Endothelial cell of umbilical vein (primary cell): ENCODE data around the gene FBLN2. TPM values are rescaled to one million over a fixed set of nuclear protein-coding genes. Genes with fewer than 3 reads are reported as not detected.

Source experiments
- BruUV-seq: library from RNA; stranded (reverse); fragments of 400-500 nt; replicated peaks from 2 replicates; lab custom pipeline; 2021; lab: Mats Ljungman, UMichigan
- CTCF ChIA-PET: fragments of 300-600, 350-600 bp; sonication (Branson Sonifier 250); formaldehyde crosslinking; loops from one replicate; lab custom pipeline; 2021; ENCODE audit warnings: antibody characterized with exemption, inconsistent platforms; lab: Charles Lee
- POLR2A ChIA-PET: fragments of 300-600, 350-600 bp; sonication (Branson Sonifier 250); formaldehyde crosslinking; loops from one replicate; lab custom pipeline; 2021; ENCODE audit warnings: antibody characterized with exemption, inconsistent platforms; lab: Charles Lee
- DNase-seq: peaks from one replicate; pipeline ENCODE4 v3.0.0-alpha.2; 2011; ENCODE audit warnings: low read depth, low spot score
- FAIRE-seq: peaks from 2 replicates; lab custom pipeline; 2011; peaks lifted over from hg19 to GRCh38; lab: Jason Lieb, UNC
- H2AFZ ChIP-seq: 2 replicates; pipeline ENCODE4 v1.6.0; 2012; ENCODE audit warnings: low read depth, low read length, control low read depth, inconsistent platforms
- H3K27ac ChIP-seq: 2 replicates; pipeline ENCODE4 v1.5.1; 2011; ENCODE audit warnings: low read depth, mild to moderate bottlenecking, control low read depth, low read length, moderate library complexity; ENCODE audit not compliant: insufficient read depth
- H3K27me3 ChIP-seq, 2 experiments: 2 replicates each; pipeline versions ENCODE4 v1.6.0 to v1.6.1; 2011; ENCODE audit warnings: low read length in 2 of 2, mixed read lengths in 1 of 2; ENCODE audit not compliant: control insufficient read depth in 2 of 2, insufficient read depth in 2 of 2
- H3K36me3 ChIP-seq, 2 experiments: 2 replicates in 1 of 2; 3 replicates in 1 of 2; pipeline ENCODE4 v1.5.1; 2011; ENCODE audit warnings: low read length in 2 of 2, mild to moderate bottlenecking in 1 of 2, moderate library complexity in 1 of 2; ENCODE audit not compliant: control insufficient read depth in 2 of 2, insufficient read depth in 2 of 2; ENCODE audit errors: extremely low read depth in 1 of 2
- H3K4me1 ChIP-seq: 3 replicates; pipeline ENCODE4 v1.5.1; 2011; ENCODE audit warnings: mild to moderate bottlenecking, low read length; ENCODE audit not compliant: control insufficient read depth, insufficient read depth; ENCODE audit errors: extremely low read depth
- H3K4me2 ChIP-seq: 2 replicates; pipeline ENCODE4 v1.6.1; 2011; ENCODE audit warnings: low read length, control low read depth, mixed read lengths; ENCODE audit not compliant: insufficient read depth
- H3K4me3 ChIP-seq, 3 experiments: fragments of 200-600 bp in 1 of 3; sonication (generic), shearing (Covaris generic) in 1 of 3; replicated peaks in 1 of 3; 2 replicates each; pipeline ENCODE4 v1.5.1; 2011 to 2016; ENCODE audit warnings: control low read depth in 3 of 3, low read length in 3 of 3, mild to moderate bottlenecking in 2 of 3, inconsistent platforms in 1 of 3, low read depth in 1 of 3, moderate library complexity in 1 of 3; ENCODE audit not compliant: insufficient read depth in 1 of 3
- H3K79me2 ChIP-seq: 2 replicates; pipeline ENCODE4 v1.6.0; 2012; ENCODE audit warnings: low read length, inconsistent platforms; ENCODE audit not compliant: control insufficient read depth, insufficient read depth
- H3K9ac ChIP-seq: replicated peaks from 2 replicates; pipeline ENCODE3; 2011; ENCODE audit warnings: low read length, control low read depth; ENCODE audit not compliant: insufficient read depth; ENCODE audit errors: extremely low read depth
- H3K9me1 ChIP-seq: replicated peaks from 3 replicates; pipeline ENCODE4 v1.6.0; 2011; ENCODE audit warnings: mild to moderate bottlenecking, low read length; ENCODE audit not compliant: control insufficient read depth, insufficient read depth; ENCODE audit errors: extremely low read depth
- H3K9me3 ChIP-seq: replicated peaks from 2 replicates; pipeline ENCODE4 v1.5.1; 2012; ENCODE audit warnings: low read length, inconsistent platforms; ENCODE audit not compliant: control insufficient read depth, insufficient read depth
- H4K20me1 ChIP-seq: replicated peaks from 2 replicates; pipeline ENCODE3; 2011; ENCODE audit warnings: mild to moderate bottlenecking, low read length; ENCODE audit not compliant: control insufficient read depth, insufficient read depth; ENCODE audit errors: extremely low read depth
- CTCF ChIP-seq, 2 donors: IDR thresholded peaks; 1 replicate in 1 of 2; 2 replicates in 1 of 2; pipeline ENCODE4 v1.5.1; 2011; ENCODE audit warnings: low read length in 2 of 2, mild to moderate bottlenecking in 2 of 2, moderate library complexity in 2 of 2, control low read depth in 1 of 2, inconsistent platforms in 1 of 2, low read depth in 1 of 2; ENCODE audit not compliant: insufficient read depth in 1 of 2; ENCODE audit errors: extremely low read depth in 1 of 2
- EZH2 ChIP-seq: IDR thresholded peaks from 2 replicates; pipeline ENCODE4 v1.6.1; 2012; ENCODE audit warnings: borderline replicate concordance, low read depth, mild to moderate bottlenecking, moderate library complexity, low read length, inconsistent platforms; ENCODE audit not compliant: severe bottlenecking
- FOS ChIP-seq: IDR thresholded peaks from 2 replicates; pipeline ENCODE4 v1.6.1; 2011; ENCODE audit warnings: mild to moderate bottlenecking, low read length, moderate library complexity, borderline replicate concordance; ENCODE audit not compliant: insufficient read depth
- GATA2 ChIP-seq: IDR thresholded peaks from 2 replicates; pipeline ENCODE4 v1.7.0; 2011; ENCODE audit warnings: low read depth, mild to moderate bottlenecking, moderate library complexity, mixed read lengths, low read length; ENCODE audit not compliant: insufficient read length, insufficient read depth
- JUN ChIP-seq: IDR thresholded peaks from 2 replicates; pipeline ENCODE4 v1.6.1; 2011; ENCODE audit warnings: borderline replicate concordance, low read depth; ENCODE audit not compliant: insufficient read length, insufficient read depth
- MYC ChIP-seq: IDR thresholded peaks from one replicate; pipeline ENCODE4 v1.6.1; 2011; ENCODE audit warnings: mild to moderate bottlenecking, low read depth, low read length
- POLR2A ChIP-seq: IDR thresholded peaks from 2 replicates; pipeline ENCODE4 v1.6.1; 2012; ENCODE audit warnings: low read depth, mild to moderate bottlenecking, control low read depth, low read length
- POLR2AphosphoS5 ChIP-seq: IDR thresholded peaks from 2 replicates; pipeline ENCODE4 v1.6.1; 2012; ENCODE audit warnings: low read depth, mild to moderate bottlenecking, control low read depth, low read length, moderate library complexity; ENCODE audit not compliant: insufficient read depth
- dilution Hi-C: fragments of 300-500 bp; cut with MboI; formaldehyde crosslinking; loops from one replicate; pipeline ENCODE4 v1.15.0; 2019; ENCODE audit warnings: low sequenced_read_pairs; ENCODE audit not compliant: extremely low pct_ligation_motif_present
- intact Hi-C: fragments of 100-400 bp; cut with micrococcal nuclease; formaldehyde crosslinking; loops from one replicate; pipeline ENCODE4 v1.10.0; 2022
- polyA plus RNA-seq, 4 experiments: library from polyadenylated mRNA; depleted of rRNA in 3 of 4; stranded (reverse) in 3 of 4; unstranded in 1 of 4; fragments of >200 nt; gene quantifications; 2 replicates each; pipeline versions ENCODE4 v1.2.1 to v1.2.3, GENCODE V29; 2011 to 2012; ENCODE audit warnings: missing spikeins in 1 of 4
- total RNA-seq: library from RNA; stranded (reverse); gene quantifications from 2 replicates; pipeline ENCODE4 v1.2.3, GENCODE V29; 2021
- TF ChIP-seq, protein P1 (sequence below): IDR thresholded peaks from 2 replicates; pipeline ENCODE4 v1.6.1; 2011; ENCODE audit not compliant: insufficient read depth, insufficient read length

FBLN2 gene
- total and polyA plus RNA-seq, 2 donors (not counting 3 experiments of a cell fraction or from before 2014, with no cell fraction given): 1.4 to 1.9 TPM

DNA sequence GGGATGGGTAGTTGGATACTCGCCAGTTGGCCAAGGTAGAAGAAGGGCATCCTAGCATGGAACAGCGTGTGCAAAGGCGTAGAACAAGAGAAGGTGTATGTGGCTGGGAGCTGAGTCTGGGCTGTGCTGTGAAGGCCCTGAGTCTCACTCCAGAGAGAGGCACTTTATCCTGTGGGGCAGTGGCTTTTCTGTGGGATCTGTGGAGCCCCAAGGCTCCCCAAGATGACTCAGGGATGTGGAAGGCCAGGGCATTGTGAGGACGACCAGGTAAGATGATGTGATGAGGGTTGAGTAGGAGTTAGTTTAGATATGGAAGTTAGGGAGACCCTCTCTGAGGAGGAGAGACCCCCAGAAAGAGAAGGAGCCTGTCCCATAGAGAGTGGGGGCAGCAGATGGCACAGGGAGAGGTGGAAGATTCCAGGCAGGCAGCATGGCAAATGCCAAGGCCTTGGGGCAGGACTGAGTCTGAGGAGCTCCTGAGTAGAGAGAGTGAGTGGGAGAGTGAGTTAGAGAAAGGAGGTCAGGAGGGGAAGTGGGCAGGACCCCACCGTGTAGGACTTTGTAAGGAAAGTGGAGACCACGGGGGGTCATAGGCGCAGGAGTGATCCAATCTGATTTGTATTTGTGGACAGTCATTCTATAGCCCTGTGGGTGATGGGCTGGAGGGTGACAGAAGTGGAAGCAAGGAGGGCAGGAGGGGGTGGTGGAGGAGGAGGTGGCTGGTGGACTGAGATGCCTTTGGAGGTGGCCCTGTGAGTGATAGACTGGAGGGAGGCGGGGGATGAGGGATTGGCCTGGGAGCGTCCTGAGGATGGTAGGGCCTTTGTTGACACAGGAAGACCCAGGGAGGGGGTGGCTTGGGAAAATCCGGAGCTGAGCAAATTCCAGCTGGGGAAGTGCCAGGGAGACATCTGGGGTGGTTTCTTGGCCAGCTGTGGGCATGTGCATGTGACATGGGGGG lies 50.3 kb downstream of the FBLN2 start:
- DNase-seq (no peak), FAIRE-seq (no peak)
- TF ChIP-seq POLR2A (no peak), POLR2AphosphoS5 (no peak), MYC (no peak), EZH2 (no peak), JUN (no peak)
- Histone ChIP-seq H3K9me3 (no peaks in the 10 kb centered on the region), H3K9me1 (no peaks in the 10 kb centered on the region), H3K4me1 (no peaks in the 10 kb centered on the region), H3K79me2 (no peaks in the 10 kb centered on the region), H4K20me1 (no peaks in the 10 kb centered on the region), H3K27ac (no peak overlapping the region), H2AFZ (no peak overlapping the region), H3K4me3 (no peak overlapping the region), H3K4me2 (no peak overlapping the region), H3K27me3 (no peaks in the 10 kb centered on the region), H3K9ac (no peak overlapping the region), H3K36me3 (no peaks in the 10 kb centered on the region)
- ChIA-PET POLR2A (no interaction called here), CTCF (no interaction called here)
- BruUV-seq: no TSS peak
- dilution Hi-C loops: no loop called here
- intact Hi-C loops: no loop called here

GRCh38 chr3:13599887-13600450 lies 51.0 kb downstream of the FBLN2 start:
- no peak for TF ChIP-seq FOS
- TF ChIP-seq EZH2: no peak
- no peak for TF ChIP-seq CTCF (IDR thresholded peaks at IDR 0.05; ENCODE audit: extremely low read depth in 1 of 2, insufficient read depth in 1 of 2, low read depth in 1 of 2, low read length in 2 of 2)
- no peak for TF ChIP-seq MYC
- no peak for TF ChIP-seq POLR2AphosphoS5
- no peak for TF ChIP-seq GATA2
- TF ChIP-seq, protein P1, sequence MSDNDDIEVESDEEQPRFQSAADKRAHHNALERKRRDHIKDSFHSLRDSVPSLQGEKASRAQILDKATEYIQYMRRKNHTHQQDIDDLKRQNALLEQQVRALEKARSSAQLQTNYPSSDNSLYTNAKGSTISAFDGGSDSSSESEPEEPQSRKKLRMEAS: no peak
- TF ChIP-seq POLR2A: no peak
- TF ChIP-seq JUN: no peak
- Histone ChIP-seq H3K9me3 (no peaks in the 10 kb centered on the region), H3K36me3 (no peaks in the 10 kb centered on the region), H3K79me2 (no peaks in the 10 kb centered on the region), H3K4me1 (no peaks in the 10 kb centered on the region), H3K27ac (no peak overlapping the region), H3K4me3 (no peak overlapping the region), H3K9ac (no peak overlapping the region), H3K9me1 (no peaks in the 10 kb centered on the region), H3K27me3 (no peaks in the 10 kb centered on the region), H2AFZ (no peak overlapping the region), H4K20me1 (no peaks in the 10 kb centered on the region), H3K4me2 (no peak overlapping the region)
- dilution Hi-C loops (no loop called here), intact Hi-C loops (no loop called here)
- no TSS peak for BruUV-seq
- FAIRE-seq (no peak), DNase-seq (no peak)
- CTCF ChIA-PET: no interaction called here
- POLR2A ChIA-PET: no interaction called here
